Measurements from ENCODE around the gene GOLPH3. TPM values are rescaled to one million over a fixed set of nuclear protein-coding genes. Genes with fewer than 3 reads are reported as not detected.
A peak's percentile ranks its signal among the peaks of the same experiment; 100 is the strongest.

The GOLPH3 gene
- total RNA-seq, 1 donor from 2014 or later, result 72.9 TPM

DNA sequence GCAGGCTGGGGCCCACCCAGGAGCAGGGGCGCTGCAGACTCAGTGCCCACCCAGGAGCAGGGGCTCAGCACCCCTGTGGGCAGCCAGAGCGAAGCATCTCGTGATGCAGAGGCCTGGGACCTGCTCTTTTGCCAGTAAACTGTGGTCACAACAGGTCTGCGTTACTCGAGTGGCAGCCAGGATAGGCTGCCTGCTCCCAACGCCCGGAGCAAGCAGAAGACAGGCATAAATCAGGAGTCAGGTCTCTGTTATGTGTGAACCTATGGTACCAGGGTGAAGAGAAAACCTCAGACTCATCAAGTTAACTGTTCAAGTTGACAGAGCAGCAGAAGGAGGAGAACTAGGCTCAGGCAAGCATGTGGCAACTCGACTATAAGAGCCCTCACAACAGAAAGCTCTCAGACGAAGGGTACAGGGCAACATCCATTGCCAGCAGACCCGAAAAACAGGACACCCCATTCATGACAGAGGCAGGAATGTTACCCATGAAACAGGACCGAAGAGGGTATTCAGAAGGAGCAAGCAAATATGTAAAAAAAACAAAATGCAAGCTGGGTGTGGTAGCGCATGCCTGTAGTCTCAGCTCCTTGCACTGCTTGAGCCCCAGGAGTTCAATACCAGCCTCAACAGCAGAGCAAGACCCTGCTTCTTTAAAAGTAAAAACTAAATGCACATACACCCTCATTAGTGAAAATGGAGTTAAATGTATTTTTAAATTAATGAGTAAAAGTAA, 71.7 kb downstream of the GOLPH3 start:
- Mint-ChIP-seq H3K27ac (no peak overlapping the region), H3K4me3 (no peak overlapping the region), H3K36me3 (peaks cover 31% of the 10 kb centered on the region), H3K9me3 (no peaks in the 10 kb centered on the region), H3K27me3 (no peaks in the 10 kb centered on the region), H3K4me1 (ENCODE audit: unreplicated experiment) (peaks cover 36% of the 10 kb centered on the region)
- TF ChIP-seq, protein P1, sequence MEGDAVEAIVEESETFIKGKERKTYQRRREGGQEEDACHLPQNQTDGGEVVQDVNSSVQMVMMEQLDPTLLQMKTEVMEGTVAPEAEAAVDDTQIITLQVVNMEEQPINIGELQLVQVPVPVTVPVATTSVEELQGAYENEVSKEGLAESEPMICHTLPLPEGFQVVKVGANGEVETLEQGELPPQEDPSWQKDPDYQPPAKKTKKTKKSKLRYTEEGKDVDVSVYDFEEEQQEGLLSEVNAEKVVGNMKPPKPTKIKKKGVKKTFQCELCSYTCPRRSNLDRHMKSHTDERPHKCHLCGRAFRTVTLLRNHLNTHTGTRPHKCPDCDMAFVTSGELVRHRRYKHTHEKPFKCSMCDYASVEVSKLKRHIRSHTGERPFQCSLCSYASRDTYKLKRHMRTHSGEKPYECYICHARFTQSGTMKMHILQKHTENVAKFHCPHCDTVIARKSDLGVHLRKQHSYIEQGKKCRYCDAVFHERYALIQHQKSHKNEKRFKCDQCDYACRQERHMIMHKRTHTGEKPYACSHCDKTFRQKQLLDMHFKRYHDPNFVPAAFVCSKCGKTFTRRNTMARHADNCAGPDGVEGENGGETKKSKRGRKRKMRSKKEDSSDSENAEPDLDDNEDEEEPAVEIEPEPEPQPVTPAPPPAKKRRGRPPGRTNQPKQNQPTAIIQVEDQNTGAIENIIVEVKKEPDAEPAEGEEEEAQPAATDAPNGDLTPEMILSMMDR (conservative IDR thresholded peaks at IDR 0.05), result no peak
- DNase-seq (ENCODE audit: extremely low spot score, unreplicated experiment), result no peak

DNA sequence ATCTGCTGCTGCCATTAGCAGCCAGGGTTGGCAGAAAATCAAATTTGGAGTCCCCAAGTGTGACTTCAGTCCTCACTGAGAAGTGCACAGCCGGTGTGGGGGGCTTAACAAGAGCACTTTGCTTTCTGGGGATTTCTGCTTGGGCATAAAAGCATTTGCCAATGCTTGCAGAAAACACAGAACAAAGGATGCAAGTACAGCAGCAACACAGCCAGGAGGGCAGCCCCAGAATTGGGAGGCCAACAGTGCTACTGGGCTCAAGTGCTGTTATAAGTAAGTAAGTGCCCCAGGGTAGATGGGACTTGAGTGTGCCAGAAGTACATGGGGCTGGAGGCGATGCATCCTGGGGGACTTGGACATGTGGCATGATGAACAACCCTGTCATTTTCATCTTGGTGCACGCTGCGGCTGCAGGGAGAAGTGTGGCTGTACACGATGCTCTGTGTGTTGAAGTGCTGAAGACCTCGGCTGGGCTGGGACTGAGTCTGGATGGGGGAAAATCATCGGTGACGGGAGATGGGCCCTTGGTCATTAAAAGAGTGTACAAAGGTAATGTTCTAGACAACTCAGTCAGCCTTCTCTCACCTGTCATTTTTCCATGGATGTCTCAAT, 73.3 kb downstream of the GOLPH3 start:
- Mint-ChIP-seq H3K36me3 (peaks cover 31% of the 10 kb centered on the region), H3K4me1 (ENCODE audit: unreplicated experiment) (peaks cover 41% of the 10 kb centered on the region), H3K27me3 (no peaks in the 10 kb centered on the region), H3K4me3 (no peak overlapping the region), H3K27ac (no peak overlapping the region), H3K9me3 (no peaks in the 10 kb centered on the region)
- TF ChIP-seq, protein P1 (conservative IDR thresholded peaks at IDR 0.05), result no peak
- no peak for DNase-seq (ENCODE audit: extremely low spot score, unreplicated experiment)

DNA sequence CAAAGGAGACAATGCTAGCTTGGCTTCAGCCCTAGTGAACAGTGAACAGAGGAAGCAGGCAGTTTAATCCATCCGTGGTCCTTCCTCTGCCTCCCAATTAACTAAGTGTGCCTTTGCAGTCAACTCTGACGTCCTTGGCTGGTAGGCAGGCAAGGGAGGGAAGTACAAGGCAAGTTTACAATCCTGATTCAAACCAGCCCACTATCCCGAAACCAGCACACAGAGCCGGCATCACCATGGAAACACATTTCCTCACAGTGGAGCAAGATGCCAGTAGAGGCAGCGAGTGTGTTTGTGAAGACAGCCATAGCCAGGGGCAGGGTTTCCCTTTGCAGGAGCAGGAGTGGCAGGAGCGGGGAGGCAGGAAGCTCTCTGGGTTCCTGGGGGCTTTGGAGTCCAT, 73.9 kb downstream of the GOLPH3 start:
- H3K4me1 Mint-ChIP-seq (ENCODE audit: unreplicated experiment), result peaks cover 41% of the 10 kb centered on the region
- peaks cover 27% of the 10 kb centered on the region for H3K36me3 Mint-ChIP-seq
- H3K27ac Mint-ChIP-seq, result no peak overlapping the region
- H3K4me3 Mint-ChIP-seq, result no peak overlapping the region
- DNase-seq (ENCODE audit: extremely low spot score, unreplicated experiment), result no peak
- H3K9me3 Mint-ChIP-seq, result no peaks in the 10 kb centered on the region
- H3K27me3 Mint-ChIP-seq, result no peaks in the 10 kb centered on the region
- TF ChIP-seq, protein P1 (conservative IDR thresholded peaks at IDR 0.05), result no peak

DNA sequence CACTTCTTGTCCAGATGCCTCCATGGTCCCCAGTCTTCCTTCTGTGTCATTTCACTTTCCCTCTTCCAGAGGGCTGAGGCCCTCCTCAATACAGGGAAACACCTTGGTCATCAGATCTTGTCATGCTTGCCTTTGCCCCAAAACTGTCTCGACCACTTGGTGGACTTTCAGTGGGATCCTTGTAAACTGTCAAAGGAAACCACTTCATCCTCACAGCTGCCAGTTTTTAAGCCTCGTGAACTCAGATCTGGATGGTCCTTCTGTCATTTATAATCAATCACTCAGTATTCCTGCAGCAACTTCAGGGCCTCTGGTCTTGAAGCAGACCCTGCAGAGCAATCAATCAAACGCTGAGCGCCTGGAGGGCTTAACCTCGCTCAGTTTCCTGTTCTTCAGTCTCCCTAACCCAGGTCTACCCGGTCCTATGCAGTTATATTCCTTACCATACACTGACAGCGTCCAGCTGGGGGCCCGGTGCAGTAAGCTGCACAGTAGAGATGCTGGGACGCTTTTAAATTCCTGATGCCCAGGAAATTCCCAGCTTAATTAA, 74.6 kb downstream of the GOLPH3 start:
- Mint-ChIP-seq H3K4me1 (ENCODE audit: unreplicated experiment) (peaks cover 41% of the 10 kb centered on the region), H3K36me3 (peaks cover 23% of the 10 kb centered on the region), H3K27ac (peak overlapping the region; percentile 43), H3K9me3 (no peaks in the 10 kb centered on the region), H3K4me3 (no peak overlapping the region), H3K27me3 (no peaks in the 10 kb centered on the region)
- TF ChIP-seq, protein P1 (conservative IDR thresholded peaks at IDR 0.05), result no peak
- DNase-seq (ENCODE audit: extremely low spot score, unreplicated experiment), result no peak

DNA sequence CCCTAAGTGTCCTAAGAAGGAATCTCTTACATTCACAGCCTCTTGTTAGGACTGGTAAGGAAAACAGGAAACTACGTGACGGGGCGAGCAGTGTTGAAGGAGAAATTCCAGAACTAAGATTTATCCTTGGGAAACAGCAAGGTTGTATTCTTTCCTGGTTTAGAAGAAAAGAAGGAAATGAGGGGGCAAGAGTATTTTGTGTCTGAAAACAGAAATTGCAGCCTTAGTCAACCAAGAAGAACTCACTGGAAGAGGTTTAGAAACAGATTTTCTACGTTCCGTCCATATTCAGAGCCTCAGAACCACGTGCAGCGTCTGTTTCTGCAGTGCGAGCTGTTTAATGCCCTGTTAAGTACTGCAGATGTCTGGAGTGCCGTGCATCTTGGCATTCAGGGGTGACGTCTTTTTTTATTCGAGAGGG, 75.2 kb downstream of the GOLPH3 start:
- Mint-ChIP-seq H3K27me3 (no peaks in the 10 kb centered on the region), H3K36me3 (peaks cover 23% of the 10 kb centered on the region), H3K4me3 (no peak overlapping the region), H3K27ac (peak overlapping the region; percentile 43), H3K4me1 (ENCODE audit: unreplicated experiment) (peaks cover 41% of the 10 kb centered on the region), H3K9me3 (no peaks in the 10 kb centered on the region)
- no peak for DNase-seq (ENCODE audit: extremely low spot score, unreplicated experiment)
- TF ChIP-seq, protein P1 (conservative IDR thresholded peaks at IDR 0.05), result no peak

All from type B pancreatic cell (in vitro differentiated cells).